B cell (primary cell): ENCODE data around the gene RNF187. TPM values are rescaled to one million over a fixed set of nuclear protein-coding genes. Genes with fewer than 3 reads are reported as not detected.

Experiments used
- ATAC-seq: fragments of 200-7000 bp; cut with Tn5 transposase; one replicate; pipeline ENCODE4 v1.10.0; 2021; ENCODE audit warnings: low read depth, mild to moderate bottlenecking, moderate number of reproducible peaks, moderate library complexity
- CTCF ChIA-PET: fragments of 350-600 bp; sonication (Branson Sonifier 250); formaldehyde crosslinking; loops from one replicate; lab custom pipeline; 2021; ENCODE audit warnings: antibody characterized with exemption, inconsistent platforms; lab: Charles Lee
- POLR2A ChIA-PET: fragments of 350-600 bp; sonication (Branson Sonifier 250); formaldehyde crosslinking; loops from one replicate; lab custom pipeline; 2021; ENCODE audit warnings: antibody characterized with exemption; lab: Charles Lee
- DNase-seq: peaks from one replicate; pipeline ENCODE4 v3.0.0; 2013
- H2AFZ ChIP-seq: 2 replicates; pipeline ENCODE4 v1.6.1; 2012; ENCODE audit warnings: mild to moderate bottlenecking, low read depth, low read length; ENCODE audit not compliant: insufficient read depth, poor library complexity, severe bottlenecking
- H3K27ac ChIP-seq, 2 donors: 1 replicate in 1 of 2; 2 replicates in 1 of 2; pipeline ENCODE4 v1.5.1; 2012 to 2013; ENCODE audit warnings: low read length in 2 of 2, mild to moderate bottlenecking in 2 of 2, moderate library complexity in 1 of 2
- H3K27me3 ChIP-seq, 4 experiments: fragments of 200-600 bp in 1 of 4; sonication (generic) in 1 of 4; replicated peaks in 1 of 4; 1 replicate in 2 of 4; 2 replicates in 2 of 4; pipeline versions ENCODE4 v1.6.1 to v1.7.0; 2013 to 2016; ENCODE audit warnings: low read length in 3 of 4, mild to moderate bottlenecking in 2 of 4, mixed read lengths in 1 of 4, moderate library complexity in 1 of 4; ENCODE audit not compliant: insufficient read depth in 4 of 4, control insufficient read depth in 3 of 4; ENCODE audit errors: control extremely low read depth in 1 of 4
- H3K36me3 ChIP-seq, 2 experiments: replicated peaks in 1 of 2; 1 replicate in 1 of 2; 2 replicates in 1 of 2; pipeline versions ENCODE4 v1.6.1 to v1.7.1; 2013; ENCODE audit warnings: low read length in 1 of 2; ENCODE audit not compliant: insufficient read depth in 2 of 2, control insufficient read depth in 1 of 2; ENCODE audit errors: control extremely low read depth in 1 of 2, extremely low read depth in 1 of 2
- H3K4me1 ChIP-seq, 2 donors: fragments of 200-600 bp in 1 of 2; sonication (generic) in 1 of 2; 1 replicate in 1 of 2; 2 replicates in 1 of 2; pipeline versions ENCODE4 v1.5.1 to v1.6.1; 2013 to 2017; ENCODE audit warnings: low read length in 2 of 2; ENCODE audit not compliant: control insufficient read depth in 2 of 2, insufficient read depth in 2 of 2
- H3K4me2 ChIP-seq: replicated peaks from 2 replicates; pipeline ENCODE3; 2012; ENCODE audit warnings: mild to moderate bottlenecking, low read depth, low read length; ENCODE audit not compliant: poor library complexity, severe bottlenecking
- H3K4me3 ChIP-seq, 5 experiments: fragments of 200-600 bp in 1 of 5; sonication (generic) in 1 of 5; 1 replicate in 3 of 5; 2 replicates in 2 of 5; pipeline versions ENCODE4 v1.5.1 to v1.7.0; 2011 to 2016; ENCODE audit warnings: low read length in 4 of 5, mild to moderate bottlenecking in 4 of 5, low read depth in 2 of 5, control low read depth in 1 of 5, moderate library complexity in 1 of 5; ENCODE audit not compliant: insufficient read depth in 1 of 5; ENCODE audit errors: control extremely low read depth in 1 of 5, extremely low read depth in 1 of 5
- H3K79me2 ChIP-seq: fragments of 200-600 bp; sonication (generic); one replicate; pipeline ENCODE4 v1.6.0; 2016; ENCODE audit warnings: low read length; ENCODE audit not compliant: control insufficient read depth, insufficient read depth
- H3K9ac ChIP-seq: fragments of 200-600 bp; sonication (generic); 2 replicates; pipeline ENCODE4 v1.6.1; 2017; ENCODE audit warnings: mild to moderate bottlenecking, low read length, moderate library complexity
- H3K9me3 ChIP-seq, 3 donors: one replicate each; pipeline versions ENCODE4 v1.6.1 to v1.7.1; 2013; ENCODE audit warnings: low read length in 2 of 3; ENCODE audit not compliant: control insufficient read depth in 2 of 3, insufficient read depth in 1 of 3; ENCODE audit errors: control extremely low read depth in 1 of 3
- H4K20me1 ChIP-seq: 2 replicates; pipeline ENCODE4 v1.6.0; 2012; ENCODE audit warnings: mild to moderate bottlenecking, low read length; ENCODE audit not compliant: insufficient read depth, control insufficient read depth, poor library complexity, severe bottlenecking
- H3K27ac Mint-ChIP-seq: one replicate; pipeline ENCODE4 v1.8.0; 2021; ENCODE audit warnings: mixed read lengths
- H3K27me3 Mint-ChIP-seq: one replicate; pipeline ENCODE4 v1.8.0; 2021; ENCODE audit warnings: mixed read lengths
- H3K4me1 Mint-ChIP-seq: one replicate; pipeline ENCODE4 v1.8.0; 2021; ENCODE audit warnings: mixed read lengths
- H3K4me3 Mint-ChIP-seq: one replicate; pipeline ENCODE4 v1.8.0; 2021; ENCODE audit warnings: mixed read lengths
- H3K9me3 Mint-ChIP-seq: one replicate; pipeline ENCODE4 v1.8.0; 2022; ENCODE audit warnings: mixed read lengths; ENCODE audit not compliant: insufficient read depth
- CTCF ChIP-seq: fragments of 200-600 bp; IDR thresholded peaks from one replicate; pipeline ENCODE4 v1.8.0; 2022; ENCODE audit warnings: antibody characterized with exemption, mild to moderate bottlenecking
- EZH2 ChIP-seq: IDR thresholded peaks from 2 replicates; pipeline ENCODE4 v1.6.1; 2012; ENCODE audit warnings: borderline replicate concordance, low read depth, mild to moderate bottlenecking, moderate library complexity, low read length; ENCODE audit not compliant: insufficient read depth, poor library complexity, severe bottlenecking
- WGBS: methylation state at CpG from one replicate; pipeline ENCODE4 v1.1.5; 2013; ENCODE audit warnings: missing lambda C conversion rate; ENCODE audit not compliant: insufficient coverage; 5-methylcytosine and 5-hydroxymethylcytosine counted together
- intact Hi-C: fragments of 100-400 bp; cut with micrococcal nuclease; formaldehyde crosslinking; loops from one replicate; pipeline ENCODE4 v1.10.0; 2022
- polyA plus RNA-seq: library from polyadenylated mRNA; depleted of rRNA; stranded (reverse); fragments of >200 nt; gene quantifications from 2 replicates; pipeline ENCODE4 v1.2.3, GENCODE V29; 2012
- total RNA-seq, 2 donors: library from RNA; stranded (reverse); fragments of 120-200 nt in 1 of 2; gene quantifications; 1 replicate in 1 of 2; 2 replicates in 1 of 2; pipeline versions ENCODE4 v1.2.3 to v1.2.4, GENCODE V29; 2013 to 2022

Gene RNF187
- total and polyA plus RNA-seq, 2 donors (not counting 1 experiment from before 2014, with no cell fraction given) = 25.5 to 67.3 TPM

GRCh38 chr1:228472655-228473054 is 14.5 kb upstream of the RNF187 start:
- intact Hi-C loops = no loop called here
- ATAC-seq = no peak

GRCh38 chr1:228474507-228474906 is 12.7 kb upstream of the RNF187 start:
- POLR2A ChIA-PET = no interaction called here
- Mint-ChIP-seq H3K4me3 (no peak overlapping the region), H3K27ac (no peak overlapping the region), H3K9me3 (no peaks in the 10 kb centered on the region), H3K4me1 (peaks cover 11% of the 10 kb centered on the region), H3K27me3 (peaks cover 32% of the 10 kb centered on the region)
- no peak overlapping the region for H3K9ac ChIP-seq
- H3K9me3 ChIP-seq = peaks cover 0 to 24% (median 0%) of the 10 kb centered on the region in 3 donors
- CTCF ChIA-PET = no interaction called here
- H3K4me3 ChIP-seq = no peak overlapping the region
- no peak overlapping the region for H2AFZ ChIP-seq
- 88% methylated on average over 3 of the region's 3 CpGs for WGBS
- H3K27me3 ChIP-seq = peaks cover 0 to 25% (median 9%) of the 10 kb centered on the region in 4 experiments
- peaks cover 8% of the 10 kb centered on the region in 2 donors for H3K4me1 ChIP-seq
- intact Hi-C loops = no loop called here
- no peaks in the 10 kb centered on the region for H4K20me1 ChIP-seq
- no peaks in the 10 kb centered on the region for H3K79me2 ChIP-seq
- TF ChIP-seq EZH2 (no peak), CTCF (no peak)
- no peaks in the 10 kb centered on the region for H3K36me3 ChIP-seq
- DNase-seq (no peak), ATAC-seq (no peak)
- no peak overlapping the region for H3K4me2 ChIP-seq
- no peak overlapping the region for H3K27ac ChIP-seq

More at GRCh38 chr1:228472655-228473054, 14.5 kb upstream of the RNF187 start:
- H3K27me3 ChIP-seq = peaks cover 0 to 43% (median 26%) of the 10 kb centered on the region in 4 experiments
- no peaks in the 10 kb centered on the region for H3K36me3 ChIP-seq
- H2AFZ ChIP-seq = no peak overlapping the region
- H3K79me2 ChIP-seq = no peaks in the 10 kb centered on the region
- H3K4me3 Mint-ChIP-seq = no peak overlapping the region
- ChIA-PET POLR2A (no interaction called here), CTCF (interaction anchor here (1.2 to 1.6 kb wide), 4 partner anchors 9 to 29 kb away, joined by 3 to 4 read pairs (median 4); no protein-coding TSS in a partner anchor)
- TF ChIP-seq CTCF = no peak
- TF ChIP-seq EZH2 = no peak
- H3K27me3 Mint-ChIP-seq = peaks cover 48% of the 10 kb centered on the region
- no peak overlapping the region for H3K9ac ChIP-seq
- no peaks in the 10 kb centered on the region for H4K20me1 ChIP-seq
- 42% methylated on average over 5 of the region's 7 CpGs for WGBS
- no peak overlapping the region for H3K27ac Mint-ChIP-seq
- H3K4me2 ChIP-seq = no peak overlapping the region
- H3K4me3 ChIP-seq = no peak overlapping the region
- H3K9me3 Mint-ChIP-seq = no peaks in the 10 kb centered on the region
- H3K4me1 Mint-ChIP-seq = no peaks in the 10 kb centered on the region
- no peak overlapping the region for H3K27ac ChIP-seq
- H3K4me1 ChIP-seq = no peaks in the 10 kb centered on the region
- peaks cover 0 to 21% (median 0%) of the 10 kb centered on the region in 3 donors for H3K9me3 ChIP-seq
- no peak for DNase-seq
